GM21423 (cell line): ENCODE measurements around the gene NUDC.
"Not testable (repeated sequence)": the region's sequence is repeated elsewhere in the genome, so short reads cannot be mapped to it uniquely, and the experiment has no call there.

Source experiments
- ATAC-seq: cut with Tn5 transposase; IDR thresholded peaks from one replicate; pipeline ENCODE4 v1.9.1; 2021; ENCODE audit warnings: mild to moderate bottlenecking, moderate library complexity; ENCODE audit not compliant: unreplicated experiment

Gene NUDC

GRCh38 chr1:26986658-26987057 is 65.1 kb downstream of the NUDC start:
- ATAC-seq: no peak

- not testable (repeated sequence) for ATAC-seq
Observed at GRCh38 chr1:26989403-26990109, 68.0 kb downstream of the NUDC start.

DNA sequence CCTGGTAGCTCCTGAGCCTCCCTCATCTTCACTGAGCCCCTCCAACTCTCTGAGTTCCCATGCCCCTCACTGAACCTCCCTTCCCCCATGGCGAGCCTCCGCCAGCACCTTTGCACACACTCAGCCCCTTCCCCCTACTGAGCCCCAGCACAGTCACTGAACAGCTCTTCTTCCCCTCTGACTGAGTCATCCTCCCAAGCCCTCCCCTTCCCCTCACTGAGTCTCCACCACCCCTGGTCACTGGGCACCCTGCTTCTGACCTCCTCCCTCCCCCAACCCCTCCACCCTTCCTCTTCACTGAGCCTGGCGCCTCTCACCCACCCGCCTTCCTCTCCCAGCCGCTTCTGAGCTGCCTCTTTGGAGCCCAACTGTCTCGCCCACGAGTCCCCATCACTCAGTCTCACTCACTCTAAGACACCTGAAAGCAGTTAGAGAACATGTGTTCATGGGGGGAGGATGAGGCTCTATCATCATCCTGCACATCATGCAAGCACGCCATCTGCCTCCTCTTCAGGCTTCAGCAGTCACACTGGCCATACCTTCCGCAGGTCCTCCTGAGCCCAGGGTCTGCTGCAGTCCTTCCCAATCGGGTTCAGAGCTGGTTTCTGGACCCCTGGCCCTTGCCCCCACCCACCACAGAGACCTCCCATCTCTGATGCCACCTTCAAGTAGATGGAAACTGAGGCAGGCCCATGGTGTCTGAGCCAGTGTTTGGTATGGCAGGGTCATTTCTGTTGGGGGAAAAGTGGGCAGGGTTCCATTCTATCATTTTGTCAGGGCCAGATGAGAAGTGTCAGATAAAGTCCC is 70.0 kb downstream of the NUDC start:
- ATAC-seq: no peak

DNA sequence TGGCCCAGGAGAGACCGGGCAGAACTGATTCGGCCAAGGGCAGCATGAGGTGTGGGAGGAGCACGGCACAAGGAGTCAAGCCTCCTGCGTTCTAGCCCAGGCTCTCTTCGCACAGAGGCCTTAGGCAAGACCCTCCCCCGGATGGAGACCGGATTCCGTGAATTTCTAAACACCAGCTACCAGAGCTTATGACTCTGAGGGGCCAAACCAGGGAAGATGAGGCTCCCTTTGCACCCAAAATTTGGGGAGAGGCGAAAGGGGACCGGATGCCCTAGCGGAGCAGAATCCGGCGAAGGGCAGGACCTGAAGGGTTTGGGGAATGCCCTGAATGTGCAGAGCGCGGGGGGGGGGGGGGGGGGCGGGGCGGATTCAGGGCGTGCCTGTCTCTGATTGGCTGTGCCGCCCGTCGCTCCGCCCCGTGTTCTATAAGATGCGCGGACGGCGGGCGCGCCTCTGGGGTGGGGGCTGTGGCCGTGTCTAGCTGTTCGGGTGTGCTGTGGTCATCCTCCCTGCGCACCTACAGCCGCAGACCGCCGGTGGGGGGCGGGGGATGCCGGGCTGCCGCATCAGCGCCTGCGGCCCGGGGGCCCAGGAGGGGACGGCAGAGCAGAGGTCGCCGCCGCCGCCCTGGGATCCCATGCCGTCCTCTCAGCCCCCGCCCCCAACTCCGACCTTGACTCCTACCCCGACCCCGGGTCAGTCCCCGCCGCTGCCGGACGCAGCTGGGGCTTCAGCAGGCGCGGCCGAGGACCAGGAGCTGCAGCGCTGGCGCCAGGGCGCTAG is 71.9 kb downstream of the NUDC start, which contains the start of gene TRNP1:
Gene TRNP1, plus strand, starts transcription at position 456 of the 783 bp plus-strand sequence. Its CDS starts 95 bp downstream, at position 551.
- ATAC-seq: no peak

DNA sequence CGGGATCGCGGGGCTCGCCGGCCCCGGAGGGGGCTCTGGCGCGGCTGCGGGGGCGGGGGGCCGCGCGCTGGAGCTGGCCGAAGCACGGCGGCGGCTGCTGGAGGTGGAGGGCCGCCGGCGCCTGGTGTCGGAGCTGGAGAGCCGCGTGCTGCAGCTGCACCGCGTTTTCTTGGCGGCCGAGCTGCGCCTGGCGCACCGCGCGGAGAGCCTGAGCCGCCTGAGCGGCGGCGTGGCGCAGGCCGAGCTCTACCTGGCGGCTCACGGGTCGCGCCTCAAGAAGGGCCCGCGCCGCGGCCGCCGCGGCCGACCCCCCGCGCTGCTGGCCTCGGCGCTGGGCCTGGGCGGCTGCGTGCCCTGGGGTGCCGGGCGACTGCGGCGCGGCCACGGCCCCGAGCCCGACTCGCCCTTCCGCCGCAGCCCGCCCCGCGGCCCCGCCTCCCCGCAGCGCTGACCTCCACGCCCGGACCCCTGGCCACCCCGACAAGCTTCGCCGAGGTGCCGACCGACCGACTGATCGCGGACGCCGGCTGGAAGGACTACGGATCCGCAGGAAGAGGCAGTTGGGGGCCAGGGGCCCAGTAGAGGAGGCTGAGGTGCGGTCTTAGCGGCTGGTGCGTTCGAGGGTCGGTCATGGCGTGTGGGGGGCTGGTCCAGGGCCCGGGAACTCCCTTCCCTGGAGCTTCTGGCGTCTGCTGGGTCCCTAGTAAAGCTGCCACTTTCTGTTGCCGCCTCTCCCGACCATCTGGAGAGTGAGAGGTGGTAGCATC is 72.7 kb downstream of the NUDC start:
- no peak for ATAC-seq

- ATAC-seq: no peak
Observed at GRCh38 chr1:26994787-26995517, 73.4 kb downstream of the NUDC start.

DNA sequence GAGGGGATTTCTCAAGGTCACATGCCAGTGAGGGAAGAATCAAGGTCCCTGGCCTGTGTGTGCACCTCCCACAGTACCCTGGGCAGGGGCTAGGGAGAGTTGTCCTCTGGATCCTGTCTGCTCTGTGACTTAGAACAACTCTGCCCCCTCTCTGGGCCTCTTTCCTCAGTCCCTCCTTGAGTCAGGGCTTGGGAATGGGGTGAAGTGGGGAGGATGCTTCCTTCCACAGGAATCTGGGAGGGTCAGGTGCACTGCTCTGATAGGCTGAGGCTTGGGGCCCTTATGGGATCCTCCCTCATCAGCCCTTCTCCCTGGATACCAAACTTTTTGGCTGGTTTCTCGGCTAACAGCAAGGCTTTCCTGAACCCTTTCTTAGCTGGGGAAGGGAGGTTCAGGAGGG is 74.5 kb downstream of the NUDC start:
- no peak for ATAC-seq
